GM21717 (cell line): Measurements from ENCODE around the gene RFX4.
A peak's percentile ranks its signal among the peaks of the same experiment; 100 is the strongest.

Experiments used
- ATAC-seq: cut with Tn5 transposase; IDR thresholded peaks from one replicate; pipeline ENCODE4 v1.9.1; 2021; ENCODE audit warnings: mild to moderate bottlenecking, moderate library complexity; ENCODE audit not compliant: unreplicated experiment

RFX4 gene

DNA sequence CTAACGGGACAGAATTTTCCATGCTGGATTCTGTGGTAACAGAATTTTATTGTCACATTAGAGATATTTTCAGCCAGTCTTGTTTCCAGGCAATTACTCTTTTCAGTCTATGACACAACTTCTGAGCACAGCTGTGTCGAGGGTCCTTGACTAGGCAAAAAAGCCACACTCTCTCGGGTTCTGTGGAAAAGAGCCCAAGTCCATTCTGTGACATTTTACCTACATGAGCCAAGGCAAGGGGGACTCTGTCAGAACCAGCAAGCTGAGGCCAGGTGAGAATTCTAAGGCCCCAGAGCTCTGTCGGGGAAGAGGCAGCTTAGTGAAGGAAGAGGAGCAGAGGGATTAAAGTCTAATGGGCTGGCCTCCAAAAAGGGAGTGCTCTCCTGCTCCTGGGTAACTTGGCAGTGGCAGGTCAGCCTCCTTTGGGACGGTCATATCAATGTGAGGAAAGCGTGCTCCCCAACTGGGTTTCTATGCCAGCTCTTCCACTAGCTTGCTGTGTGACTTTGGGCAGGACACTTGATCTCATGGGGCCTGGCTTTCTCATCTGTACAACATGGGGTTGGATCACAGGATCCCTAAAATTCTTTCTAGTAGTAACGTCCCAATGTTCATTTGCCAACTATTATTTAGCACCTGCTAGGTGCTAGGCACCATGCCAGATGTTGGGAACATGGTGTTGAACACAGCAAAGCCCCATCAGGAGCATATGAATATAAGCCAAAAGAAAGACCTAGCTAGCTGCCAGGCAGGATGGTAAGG is 175.7 kb downstream of the RFX4 start:
- no peak for ATAC-seq

DNA sequence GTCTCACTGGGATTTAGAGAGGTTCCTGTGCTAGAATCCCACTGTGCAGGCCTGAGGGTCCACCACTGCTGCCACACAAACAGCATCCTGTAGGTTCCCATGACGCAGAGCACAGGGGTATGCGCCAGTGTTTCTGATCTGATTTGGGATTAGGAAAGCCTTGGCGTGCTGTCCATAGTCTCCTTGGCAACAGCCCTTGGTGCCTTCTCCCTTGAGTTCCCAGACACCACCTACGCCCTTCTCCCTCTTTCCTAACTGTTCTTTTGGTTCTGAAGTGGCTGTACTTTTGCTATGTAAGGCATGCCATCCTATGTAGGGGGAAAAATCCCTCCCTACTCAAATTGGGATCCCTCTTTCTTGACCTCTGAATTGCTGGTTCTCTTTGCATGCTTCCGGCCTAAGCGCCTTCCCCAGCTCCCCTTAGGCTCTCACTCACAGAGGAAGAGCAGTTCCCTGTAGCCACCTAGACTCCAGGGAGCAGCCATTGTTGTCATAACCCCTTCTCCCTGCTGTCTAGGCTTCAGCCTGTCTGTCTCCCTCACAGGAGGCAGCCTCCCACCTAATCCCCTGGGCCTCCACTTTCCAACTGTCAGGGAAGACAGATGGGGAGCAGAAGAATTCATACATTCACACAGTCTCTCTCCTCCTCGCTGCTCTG is 176.9 kb downstream of the RFX4 start:
- peak; percentile 32 for ATAC-seq

DNA sequence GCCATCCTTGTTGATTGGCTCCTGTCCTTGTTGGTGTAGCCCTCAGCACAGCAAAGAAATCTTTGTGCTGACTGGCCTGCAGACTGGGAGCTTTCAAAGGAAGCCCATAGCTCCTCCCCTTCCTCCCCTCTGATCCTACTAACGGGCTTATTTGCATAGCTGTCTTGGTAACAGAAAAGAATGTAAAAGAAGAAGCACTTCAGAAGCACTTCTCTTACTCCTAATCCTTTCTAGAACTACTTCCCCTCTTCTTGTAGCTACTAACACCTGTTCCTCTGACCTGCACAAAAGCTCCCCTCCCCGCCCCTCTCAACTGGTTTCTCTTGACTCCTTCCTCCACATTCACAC is 177.4 kb downstream of the RFX4 start:
- peak; percentile 99 for ATAC-seq

DNA sequence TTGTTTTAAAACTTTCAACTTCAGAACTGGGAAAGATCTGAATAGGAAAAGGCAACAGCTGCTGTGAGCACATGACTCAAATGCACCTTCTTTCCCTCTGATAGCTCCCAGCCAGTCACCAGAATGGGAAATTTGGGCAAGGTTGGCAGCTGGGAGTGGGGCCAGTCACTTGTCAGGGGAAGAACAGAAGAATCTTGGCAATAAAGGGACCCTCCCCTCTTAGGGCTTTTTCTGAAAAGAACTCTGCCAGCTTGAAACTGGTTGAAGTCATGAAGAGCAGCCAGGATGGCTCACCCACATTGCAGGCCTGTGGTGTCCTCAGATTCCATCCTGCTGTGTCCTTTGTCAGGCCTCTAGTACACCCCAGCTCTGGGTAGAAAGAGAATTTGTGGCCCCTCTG is 181.4 kb downstream of the RFX4 start:
- no peak for ATAC-seq

DNA sequence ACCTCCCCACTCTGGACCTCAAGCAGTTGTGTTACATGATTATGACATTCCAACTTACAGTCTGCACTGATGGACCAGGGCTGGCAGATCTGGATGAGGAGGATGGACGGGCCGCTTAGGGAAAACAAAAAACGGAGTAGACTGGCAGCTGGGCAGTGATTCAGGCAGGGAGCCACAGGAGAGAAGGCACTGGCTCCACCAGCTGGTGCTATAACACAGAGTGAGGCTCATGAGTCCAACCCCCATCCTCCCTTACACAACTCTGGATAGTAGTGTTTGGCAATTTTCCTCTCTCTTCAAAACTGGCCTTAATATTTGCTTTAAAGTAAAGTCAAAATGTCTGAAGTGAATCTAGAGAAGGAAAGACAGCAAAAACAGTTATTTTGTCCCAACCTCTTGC is 181.9 kb downstream of the RFX4 start:
- no peak for ATAC-seq

DNA sequence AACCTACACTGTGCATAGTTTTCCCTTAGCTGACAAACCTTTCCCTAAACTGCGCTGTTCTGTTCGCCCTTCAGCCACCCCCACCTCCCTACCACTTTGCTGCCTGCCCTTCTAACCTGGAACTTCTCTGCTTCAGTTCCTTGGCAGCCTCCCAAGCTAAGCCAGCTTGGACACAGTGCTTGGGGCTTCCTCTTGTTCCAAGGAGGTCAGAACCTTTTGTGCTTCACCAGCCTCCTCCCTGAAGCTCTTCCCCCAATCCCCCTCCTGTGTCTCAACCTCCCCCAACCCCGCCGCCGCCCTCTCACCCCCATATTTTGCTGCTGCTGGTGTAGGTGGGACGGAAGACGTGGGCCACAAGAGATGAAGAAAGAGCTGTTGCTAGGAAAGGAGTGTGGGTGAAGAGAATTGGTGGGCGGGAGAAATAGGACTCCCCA is 183.6 kb downstream of the RFX4 start:
- ATAC-seq = no peak

DNA sequence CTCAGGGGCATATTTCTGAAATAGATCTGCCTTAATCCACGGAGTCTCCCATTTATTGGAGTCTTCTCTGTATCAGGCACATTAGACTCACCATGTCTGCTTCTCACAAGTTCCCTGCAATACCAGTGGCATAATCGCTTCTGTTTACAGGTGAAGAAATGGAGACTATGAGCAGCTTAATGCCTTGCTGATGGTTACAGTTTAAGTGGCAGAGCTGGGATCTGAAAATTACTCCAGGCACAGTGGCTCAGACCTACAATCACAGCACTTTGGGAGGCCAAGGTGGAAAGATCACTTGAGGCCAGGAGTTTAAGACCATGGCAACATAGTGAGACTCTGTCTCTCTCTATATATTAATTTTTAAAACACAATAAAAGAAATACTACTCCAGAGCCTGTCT is 184.4 kb downstream of the RFX4 start:
- no peak for ATAC-seq

DNA sequence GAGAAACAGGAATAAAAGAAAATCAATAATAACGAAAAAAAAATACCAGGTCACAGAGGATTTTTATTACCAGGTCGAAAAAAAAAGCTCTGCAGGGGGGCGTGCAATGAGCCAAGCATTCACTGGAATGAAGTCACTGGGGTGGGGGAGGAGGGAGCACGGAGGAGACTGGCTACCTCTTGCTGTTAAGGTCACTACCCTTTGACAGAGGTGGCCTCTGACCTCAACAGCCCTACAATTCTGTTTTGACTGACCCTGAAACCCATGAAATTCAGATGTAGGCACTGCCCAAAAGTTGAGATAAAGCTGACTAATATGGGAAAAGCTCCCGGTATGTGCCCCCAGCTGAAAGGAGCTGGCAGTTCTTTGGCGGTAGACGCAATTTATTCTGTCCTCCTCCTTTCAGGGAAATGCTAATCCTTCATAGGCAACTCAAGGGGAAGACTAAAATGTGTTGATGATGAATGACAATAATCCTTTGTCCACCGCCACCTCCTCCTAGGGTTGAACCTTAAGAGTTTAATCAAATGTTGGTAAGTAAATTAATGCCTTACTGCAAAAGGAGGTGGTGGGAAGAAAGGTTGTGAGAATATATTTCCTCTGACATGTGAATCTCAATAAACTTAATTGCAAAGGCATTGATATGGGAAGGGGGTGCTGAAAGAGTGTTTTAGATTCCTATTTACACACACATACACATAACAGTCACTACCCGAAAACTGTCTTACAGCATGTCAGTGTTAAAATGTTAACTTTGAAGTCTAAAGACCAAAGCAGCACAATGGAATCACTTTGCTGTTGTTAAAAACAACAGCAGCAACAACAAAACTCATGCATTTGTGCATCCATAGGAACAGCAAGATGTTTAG is 185.4 kb downstream of the RFX4 start:
- no peak for ATAC-seq

DNA sequence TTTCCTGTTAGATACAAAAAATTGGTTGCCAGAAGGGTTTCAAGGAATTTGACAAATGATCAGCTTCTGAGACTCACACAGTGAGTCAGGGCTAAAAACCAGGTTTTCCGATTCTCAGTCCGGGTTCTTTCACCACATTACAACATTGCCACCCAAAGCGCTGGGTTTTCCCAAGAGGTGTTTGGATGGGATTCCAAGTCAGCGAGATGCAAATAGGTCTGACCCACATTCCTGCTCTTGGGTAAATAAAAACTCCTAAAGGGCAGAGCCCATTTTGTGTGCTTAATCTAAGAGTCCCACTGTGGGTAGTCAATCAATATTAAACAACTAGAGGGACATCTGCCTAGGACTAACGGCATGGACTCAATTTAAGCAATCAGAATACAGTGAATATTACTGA is 186.3 kb downstream of the RFX4 start:
- ATAC-seq = no peak

DNA sequence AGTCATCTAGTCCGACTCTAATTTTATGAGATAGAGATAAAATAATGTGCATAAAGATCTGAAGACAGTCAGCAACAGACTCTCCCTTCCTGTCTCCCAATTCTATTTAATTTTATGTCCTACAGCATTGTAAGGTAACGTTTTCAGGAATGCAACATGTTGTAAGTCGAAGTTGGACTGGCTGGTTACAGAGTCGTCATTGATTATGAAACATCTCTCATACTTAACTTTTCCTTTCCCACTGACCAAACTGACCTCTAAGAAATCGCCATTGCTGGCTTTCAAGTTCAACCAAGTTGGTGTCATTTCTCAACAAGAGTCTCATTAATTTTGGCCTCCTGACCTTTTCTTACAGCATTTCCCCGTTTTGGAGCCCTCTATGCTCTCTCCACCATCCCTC is 186.7 kb downstream of the RFX4 start:
- ATAC-seq = no peak

DNA sequence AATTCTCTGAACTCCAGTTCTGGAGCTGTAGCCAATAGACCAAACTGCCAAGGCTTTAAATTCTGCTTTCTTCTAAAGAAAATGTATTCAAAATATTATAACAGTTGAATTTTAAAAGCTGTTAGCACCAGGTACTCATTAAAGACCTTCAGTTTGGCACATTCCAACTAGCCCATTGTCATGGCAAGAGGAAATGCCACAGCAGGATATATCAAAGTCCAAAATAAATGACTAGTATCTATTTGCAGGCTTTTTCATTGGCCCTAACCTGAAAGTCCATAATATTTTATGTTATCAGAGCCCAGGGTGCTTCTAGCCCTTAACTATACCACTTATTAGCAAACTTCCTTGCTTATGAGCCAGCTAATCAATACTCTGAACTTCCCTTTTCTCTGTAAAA is 188.6 kb downstream of the RFX4 start:
- no peak for ATAC-seq

DNA sequence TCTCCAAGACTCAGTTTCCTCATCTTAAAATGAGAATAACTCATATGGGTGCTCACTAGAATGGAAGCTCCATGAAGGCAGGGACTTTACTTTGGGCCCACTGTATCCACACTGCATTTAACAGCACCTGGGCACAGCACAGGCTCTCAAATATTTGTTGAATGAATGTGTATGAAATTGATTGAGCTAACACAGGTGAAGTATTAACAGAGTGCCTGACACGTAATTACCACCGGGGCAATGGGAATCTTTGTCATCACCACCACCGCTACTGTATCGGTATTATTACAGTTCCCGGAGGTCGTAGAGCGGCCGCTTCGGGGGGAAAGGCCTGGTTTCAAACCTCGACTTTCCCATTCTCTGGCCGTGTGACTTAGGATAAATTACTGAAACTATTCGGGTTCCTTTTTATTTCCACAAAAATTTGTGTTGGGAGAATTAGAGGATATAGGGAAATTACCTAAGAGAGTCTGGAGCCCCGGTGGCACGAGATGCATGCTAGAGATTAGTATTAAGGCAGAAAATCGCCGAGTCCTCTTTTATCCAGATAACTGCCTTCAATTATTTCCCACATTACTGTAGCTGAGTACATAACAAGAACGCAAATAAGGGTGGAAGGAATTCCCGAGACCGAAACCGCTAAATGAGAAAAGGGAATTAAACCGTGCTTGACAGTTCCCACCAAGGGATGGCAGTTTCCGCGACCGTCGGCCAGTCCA is 190.6 kb downstream of the RFX4 start:
- ATAC-seq = no peak

DNA sequence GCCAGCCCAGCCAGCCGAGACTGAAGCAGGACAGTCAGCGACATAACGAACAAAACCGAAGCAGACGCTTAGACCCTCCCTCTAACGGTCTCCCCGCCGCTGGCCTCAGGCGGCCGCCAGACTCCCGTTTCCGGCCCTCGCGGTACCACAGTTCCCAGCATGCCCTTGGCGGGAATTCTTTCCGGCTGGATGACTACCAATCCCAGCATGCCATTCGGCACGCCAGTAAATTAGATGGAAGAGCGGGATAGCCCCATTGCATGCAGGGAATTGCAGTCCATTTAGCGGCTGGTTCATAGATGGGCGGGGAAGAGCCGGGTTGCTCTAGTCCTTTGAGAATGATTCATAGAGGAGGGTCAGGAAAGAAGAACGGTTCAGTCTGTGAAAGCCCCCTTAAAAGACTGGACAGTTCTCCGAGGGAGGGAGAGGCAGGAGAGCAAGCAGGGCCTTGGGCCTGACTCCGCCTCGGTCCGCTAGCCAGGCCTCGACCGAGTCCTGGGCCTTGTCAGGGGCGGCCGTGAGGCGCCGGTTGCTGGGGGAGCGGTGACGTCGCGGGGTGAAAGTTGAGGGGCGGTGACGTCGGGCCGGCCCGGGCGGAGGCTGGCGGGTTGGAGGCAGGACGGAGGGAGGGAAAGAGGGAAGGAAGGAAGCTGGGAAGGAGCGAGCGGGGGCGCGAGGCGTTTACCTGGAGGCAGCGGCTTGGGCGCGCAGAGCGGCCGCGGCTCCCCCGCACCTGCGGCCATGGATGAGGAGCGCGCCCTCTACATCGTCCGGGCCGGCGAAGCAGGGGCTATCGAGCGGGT is 191.4 kb downstream of the RFX4 start, which contains the start of gene RIC8B:
RIC8B (plus strand) TSS at position 678 of the 803 bp plus-strand sequence; CDS start at position 742, 64 bp downstream.
- peak; percentile 89 for ATAC-seq

DNA sequence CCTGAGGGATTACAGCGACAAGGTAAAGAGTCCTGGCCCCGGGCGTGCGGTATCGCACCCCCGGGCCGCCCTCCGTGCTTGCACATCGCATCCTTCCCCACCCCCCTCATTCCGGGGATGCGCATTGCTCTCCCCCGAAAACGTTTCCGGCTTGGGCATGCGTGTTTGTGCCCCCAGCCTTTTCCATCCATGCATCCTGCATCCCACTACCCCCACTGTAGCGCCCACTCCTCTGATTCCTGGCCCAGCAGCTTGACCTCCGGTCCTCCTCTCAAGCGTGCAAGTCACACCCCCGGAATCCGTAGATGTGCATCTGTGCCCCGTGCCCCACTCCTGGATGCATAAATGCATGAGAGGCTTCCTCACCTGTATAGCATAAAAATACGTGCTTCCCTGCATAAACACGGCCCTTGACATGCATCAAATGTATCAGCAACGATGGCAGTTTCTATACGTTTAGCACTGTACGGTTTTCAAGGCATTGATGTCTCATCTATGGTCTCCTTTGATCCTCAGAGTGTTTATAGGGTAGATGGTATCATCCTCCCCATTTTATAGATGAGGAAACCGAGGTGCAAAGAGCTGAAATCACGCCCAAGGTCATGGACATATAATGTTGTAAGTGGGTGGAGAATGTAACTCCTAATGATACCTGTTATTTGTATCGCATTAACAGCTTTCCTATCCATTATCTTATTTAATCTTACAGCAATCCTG is 192.2 kb downstream of the RFX4 start:
- ATAC-seq = no peak

DNA sequence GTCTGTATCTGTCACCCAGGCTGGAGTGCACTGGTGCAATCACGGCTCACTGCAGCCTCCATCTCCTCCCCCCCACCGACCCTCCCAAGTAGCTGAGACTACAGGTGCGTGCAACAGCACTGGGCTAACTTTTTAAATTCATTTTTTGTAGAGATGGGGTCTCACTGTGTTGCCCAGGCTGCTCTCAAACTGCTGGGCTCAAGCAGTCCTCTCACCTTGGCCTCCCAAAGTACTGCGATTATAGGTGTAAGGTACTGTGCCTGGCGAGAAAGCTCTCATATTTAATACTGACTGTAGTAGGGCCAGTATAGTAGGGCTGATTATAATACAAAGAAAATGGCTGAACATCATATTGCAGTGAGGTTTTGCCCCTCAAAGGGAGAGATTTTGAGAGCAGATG is 194.1 kb downstream of the RFX4 start:
- ATAC-seq = no peak

DNA sequence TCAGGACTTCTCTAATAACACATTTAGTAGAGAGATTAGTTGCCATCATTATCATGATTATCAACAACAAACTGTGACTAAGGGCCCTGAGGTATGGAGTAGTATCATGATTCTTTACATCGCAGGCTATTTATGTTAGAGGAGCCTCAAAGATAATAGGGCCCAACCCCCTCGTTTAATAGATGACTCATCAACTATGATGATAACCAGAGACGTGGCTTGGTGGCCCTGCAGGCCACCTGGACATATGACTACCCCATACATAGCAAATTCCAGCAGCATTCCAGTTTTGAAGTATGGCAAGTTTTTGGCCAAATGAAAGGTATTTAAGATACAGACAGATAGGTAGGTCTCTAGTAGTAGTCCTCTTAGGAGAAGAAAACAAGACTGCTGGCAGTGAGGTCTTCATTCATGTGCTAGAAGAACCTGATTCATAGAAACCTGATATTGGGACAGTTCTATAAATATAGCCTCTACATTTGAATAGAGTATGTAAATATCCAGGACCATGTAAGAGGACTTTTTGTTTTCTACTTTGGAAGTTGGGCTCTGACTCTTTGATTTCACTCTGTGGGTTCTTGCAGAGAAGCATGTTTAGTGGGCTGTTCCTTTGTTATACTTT is 197.3 kb downstream of the RFX4 start:
- ATAC-seq = no peak

DNA sequence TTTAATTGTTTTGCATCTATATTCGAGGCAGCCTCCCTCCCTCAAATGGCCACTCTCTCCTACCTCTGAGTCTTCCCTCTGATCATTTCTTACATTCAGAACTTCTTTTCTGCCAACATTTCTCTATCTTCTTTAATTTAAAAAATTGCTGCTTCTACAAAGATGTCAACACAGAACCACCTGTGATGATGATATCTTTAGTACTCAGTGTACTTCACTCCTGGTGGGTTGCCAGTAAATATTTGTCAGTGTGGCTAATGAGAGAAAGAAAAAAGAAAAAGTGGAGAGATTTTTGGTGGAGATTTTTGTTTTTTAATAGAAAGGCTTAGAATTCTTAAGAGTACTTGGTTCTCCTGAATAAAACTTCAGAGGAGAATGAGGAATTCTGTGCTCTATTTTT is 199.8 kb downstream of the RFX4 start:
- no peak for ATAC-seq

DNA sequence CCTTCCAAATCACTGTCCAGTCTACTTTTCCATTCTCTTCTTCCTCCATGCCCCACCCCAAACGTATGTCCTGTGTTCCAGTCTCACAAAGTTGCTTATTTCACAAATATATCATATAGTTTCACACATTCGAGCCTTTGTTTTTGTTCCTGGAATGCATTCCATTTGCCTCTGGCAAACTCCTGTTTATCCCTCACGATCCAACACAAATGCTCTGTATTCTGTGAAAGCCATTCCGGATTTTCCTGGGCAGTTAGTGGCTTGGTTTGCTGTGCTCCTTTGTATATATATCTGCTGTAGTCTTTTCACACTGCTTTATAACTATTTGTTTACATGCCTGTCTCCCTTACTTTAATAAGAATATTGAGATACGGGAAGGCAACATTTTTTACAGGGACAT is 200.7 kb downstream of the RFX4 start:
- no peak for ATAC-seq

DNA sequence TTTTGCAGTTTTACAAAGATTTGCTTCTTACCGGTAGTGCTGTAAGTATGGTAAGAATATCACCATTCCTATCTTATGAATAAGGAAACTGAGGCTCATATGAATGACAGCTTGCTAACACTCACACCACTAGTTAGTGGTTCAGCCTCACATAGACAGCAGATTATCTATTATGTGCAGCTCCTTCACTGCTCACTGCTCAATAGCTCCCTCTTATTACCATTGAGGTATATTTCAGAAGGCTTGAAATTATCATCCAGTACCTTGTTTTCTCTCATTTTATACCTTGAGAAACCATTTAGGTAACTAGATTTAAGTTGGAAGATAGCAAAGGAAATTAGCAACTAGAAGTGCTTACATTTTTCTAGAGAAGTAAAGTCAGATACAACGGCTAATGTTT is 207.2 kb downstream of the RFX4 start:
- ATAC-seq = no peak
